HG03342 (cell line): ENCODE measurements around the gene SLC39A11.
A peak's percentile ranks its signal among the peaks of the same experiment; 100 is the strongest.
"Not testable (repeated sequence)": the region's sequence is repeated elsewhere in the genome, so short reads cannot be mapped to it uniquely, and the experiment has no call there.

Experiments
- ATAC-seq: cut with Tn5 transposase; IDR thresholded peaks from one replicate; pipeline ENCODE4 v1.9.1; 2021; ENCODE audit warnings: mild to moderate bottlenecking, moderate library complexity; ENCODE audit not compliant: unreplicated experiment

The SLC39A11 gene

DNA sequence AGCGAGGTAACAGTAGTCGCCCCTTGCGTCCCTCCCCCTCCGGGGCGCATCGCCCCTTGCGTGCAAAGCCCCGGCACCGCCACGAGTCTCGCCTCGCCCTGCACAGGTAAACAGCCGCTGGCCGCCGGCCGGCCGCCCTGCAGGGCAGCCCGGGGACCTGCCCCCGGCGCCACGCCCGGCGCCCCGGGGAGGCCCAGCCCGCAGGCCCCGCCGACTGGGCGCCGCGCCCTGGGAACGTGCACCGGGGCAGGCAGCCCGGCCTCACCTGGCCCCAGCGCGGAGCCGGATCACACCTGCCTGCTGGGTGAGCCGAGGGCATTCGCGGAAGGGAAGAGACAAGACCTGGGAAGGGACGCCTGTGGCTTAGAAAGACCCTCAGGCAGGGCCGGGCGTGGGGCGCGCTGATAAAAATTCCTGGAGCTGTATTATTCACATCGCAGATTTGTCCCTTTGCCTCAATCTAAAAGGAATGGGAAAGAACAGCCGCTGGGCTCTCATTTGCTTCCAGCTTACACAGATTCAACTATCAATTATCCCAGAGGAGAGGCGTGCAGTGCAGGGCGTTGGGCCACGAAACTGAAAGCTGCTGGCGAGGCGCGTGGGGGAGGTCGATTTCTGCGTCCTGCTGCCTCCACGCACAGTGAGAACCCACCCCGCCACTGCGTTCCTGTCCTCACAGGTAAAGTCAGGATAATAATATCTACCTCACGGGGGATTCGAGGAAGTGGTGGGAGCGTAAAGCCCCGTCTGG is 451.9 kb downstream of the SLC39A11 start:
- no peak for ATAC-seq

GRCh38 chr17:72639711-72640110 is 452.8 kb downstream of the SLC39A11 start:
- no peak for ATAC-seq

- not testable (repeated sequence) for ATAC-seq
Measured at GRCh38 chr17:72638932-72639331, 453.6 kb downstream of the SLC39A11 start.

DNA sequence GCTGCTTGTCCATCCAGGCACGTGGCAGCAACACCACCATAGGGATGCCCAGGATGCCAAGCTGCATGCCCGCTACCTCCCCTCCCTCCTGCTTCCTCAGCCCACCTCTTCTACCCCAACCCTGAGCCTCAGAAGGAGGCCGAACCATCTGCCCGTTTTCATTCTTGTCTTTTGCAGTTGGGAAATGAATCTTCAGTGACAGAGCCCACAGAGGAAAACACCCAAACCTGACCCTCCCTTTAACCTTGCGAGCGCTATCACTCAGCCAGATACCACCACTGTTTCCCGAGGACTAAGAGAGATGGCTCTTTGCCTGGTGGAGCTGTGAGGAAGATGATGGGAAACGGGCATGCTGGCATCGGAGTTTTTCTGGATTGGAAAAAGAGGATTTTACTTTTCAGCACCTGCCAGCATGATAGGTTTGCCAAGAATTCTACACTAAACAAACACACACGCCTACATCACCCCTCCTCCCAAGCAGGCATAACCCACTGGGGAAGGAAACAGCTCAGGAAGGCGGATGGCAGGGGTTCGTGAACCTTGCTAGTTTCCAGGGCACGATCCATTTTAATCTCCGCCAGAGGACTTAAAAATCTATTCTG is 457.4 kb downstream of the SLC39A11 start:
- ATAC-seq, result no peak

DNA sequence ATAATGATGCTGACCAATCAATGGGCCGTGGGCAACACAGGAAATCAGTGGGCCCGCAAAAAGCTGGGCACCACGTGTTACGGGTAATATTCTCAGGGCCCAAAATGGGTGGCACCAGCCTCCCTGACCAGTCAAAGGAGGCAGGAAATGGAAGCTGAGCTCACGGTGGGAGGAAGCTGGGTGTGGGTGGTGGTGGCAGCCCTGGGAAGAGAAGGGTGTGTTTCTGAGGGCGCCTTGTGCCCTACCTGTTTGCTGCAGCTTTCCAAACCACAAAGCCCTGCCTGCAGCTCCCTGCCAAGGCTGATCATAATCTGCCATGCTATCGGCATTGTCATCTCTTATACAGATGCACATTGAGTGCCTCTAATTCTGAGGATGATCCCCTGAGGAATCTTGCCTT is 457.9 kb downstream of the SLC39A11 start:
- ATAC-seq, result no peak

GRCh38 chr17:72631949-72632684 is 460.4 kb downstream of the SLC39A11 start:
- ATAC-seq, result no peak

DNA sequence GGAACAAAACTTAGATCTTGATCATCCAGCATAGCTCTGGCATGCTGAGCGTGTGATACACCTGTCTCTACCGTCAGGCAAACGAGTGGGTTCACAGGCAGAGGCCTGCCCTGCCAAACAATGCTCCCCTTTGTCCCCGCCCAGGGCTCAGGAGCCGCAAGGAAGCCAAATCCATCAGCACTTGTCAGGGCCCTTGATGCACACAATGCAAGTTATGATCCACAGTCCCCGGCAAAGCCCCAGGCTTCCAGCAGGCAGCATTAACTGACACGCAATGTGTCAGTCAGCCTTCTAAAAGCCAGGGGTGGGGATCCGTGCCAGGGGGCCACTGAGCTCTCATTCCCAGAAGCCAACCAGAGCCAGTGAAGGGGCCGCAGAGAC is 460.9 kb downstream of the SLC39A11 start:
- no peak for ATAC-seq

DNA sequence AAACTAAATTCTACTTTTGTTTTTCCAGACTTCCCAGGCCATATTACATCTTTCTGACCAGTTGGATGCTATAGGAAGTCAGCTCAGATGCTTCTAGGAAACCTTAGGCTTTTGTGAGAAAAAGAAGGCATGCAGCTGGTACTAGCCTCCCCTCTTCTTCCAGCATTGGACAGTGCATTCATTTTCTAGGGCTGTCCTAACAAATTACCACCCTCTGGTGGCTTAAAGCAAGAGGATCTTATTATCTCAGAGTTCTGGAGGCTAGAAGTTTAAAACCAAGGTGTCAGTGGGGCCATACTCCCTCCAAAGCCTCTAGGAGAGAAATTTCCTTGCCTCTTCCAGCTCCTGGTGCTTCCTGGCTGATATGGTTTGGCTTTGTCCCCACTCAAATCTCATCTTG is 467.8 kb downstream of the SLC39A11 start:
- no peak for ATAC-seq

DNA sequence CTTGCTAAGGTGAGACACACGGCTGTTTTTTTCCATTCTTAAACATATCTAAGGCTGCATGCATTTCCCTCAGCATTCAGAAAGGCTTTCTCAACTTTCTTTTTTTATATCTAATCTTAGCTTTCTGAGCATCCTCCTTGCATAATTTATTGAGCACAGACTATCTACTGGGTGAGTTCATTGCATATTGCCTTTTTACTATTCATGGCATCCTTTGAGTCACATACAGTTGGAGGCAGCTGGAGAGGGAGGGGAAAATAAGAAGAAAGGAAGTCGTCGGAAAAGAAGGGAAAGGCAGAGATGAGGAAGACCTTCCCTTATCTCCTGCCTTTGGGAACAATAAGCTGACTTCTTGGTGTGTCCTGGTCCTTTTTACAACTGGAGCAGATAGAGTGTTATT is 468.3 kb downstream of the SLC39A11 start:
- ATAC-seq, result no peak

DNA sequence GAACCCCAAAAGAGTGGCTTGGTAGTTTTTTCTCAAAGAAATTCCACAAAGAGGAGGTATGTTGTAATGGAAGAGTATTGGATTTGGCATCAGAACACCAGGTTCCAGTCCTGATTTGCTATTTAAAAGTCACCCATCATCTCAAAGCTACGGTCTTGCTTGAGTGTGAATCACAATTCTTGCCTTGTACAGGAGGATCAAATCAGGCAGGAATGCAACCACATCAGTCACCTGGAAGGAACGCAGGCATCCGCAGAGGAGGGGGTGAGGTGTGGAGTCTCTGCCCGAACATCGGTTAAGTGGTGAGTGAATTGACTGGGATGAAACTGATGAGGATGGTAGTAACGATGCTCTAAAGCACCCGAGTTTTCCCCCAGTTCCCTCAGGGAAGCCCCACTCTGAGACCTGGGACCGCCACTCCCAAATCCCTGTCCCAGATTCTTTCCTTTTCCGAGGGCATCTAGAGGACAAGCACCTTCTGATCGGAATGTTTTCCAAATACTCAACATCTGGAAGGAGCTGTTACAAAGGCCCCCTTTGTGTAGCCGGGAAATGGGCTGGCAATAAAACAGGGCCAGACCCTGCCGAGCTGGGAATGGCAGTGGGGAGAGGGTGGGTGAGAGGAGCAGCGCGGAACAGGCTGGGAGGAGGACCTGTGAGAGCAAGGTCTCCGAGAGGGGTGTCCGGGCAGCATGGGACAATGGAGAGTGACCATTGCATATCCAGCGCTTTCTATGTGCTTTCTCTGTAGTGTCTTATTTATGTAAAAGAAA is 469.6 kb downstream of the SLC39A11 start:
- no peak for ATAC-seq

DNA sequence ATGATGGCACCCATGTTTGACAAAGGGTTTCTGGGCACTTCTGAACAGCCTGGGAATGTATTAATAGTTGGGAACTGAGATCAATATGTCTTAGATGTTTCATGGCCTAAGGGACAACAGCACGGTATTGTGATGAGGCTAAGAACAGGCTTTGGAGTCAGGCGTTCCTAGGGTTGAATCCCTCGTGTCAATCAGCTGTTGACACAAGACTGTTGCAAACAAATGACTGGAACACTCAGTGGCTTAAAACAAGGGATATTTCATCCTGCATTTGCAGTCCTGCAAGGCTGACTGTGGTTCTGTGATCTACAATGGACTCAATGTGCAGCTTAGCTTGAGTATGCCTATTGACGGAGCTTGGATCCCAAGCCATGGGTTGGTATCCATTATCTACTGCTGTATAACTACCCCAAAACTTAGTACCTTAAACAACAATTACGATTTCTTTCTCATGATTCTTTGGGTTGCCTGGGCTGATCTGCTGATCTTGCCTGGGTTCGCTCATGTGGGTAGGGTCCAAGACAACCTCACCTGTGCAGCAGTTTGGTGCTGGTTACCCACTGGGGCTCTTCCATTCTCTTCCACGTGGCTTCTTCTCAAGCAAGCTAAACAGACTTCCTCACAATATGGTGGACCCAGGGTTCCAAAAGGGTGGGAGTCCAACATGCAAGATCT is 472.4 kb downstream of the SLC39A11 start:
- no peak for ATAC-seq

- peak; percentile 76 for ATAC-seq
Measured at GRCh38 chr17:72618001-72618509, 474.4 kb downstream of the SLC39A11 start.

- no peak for ATAC-seq
Measured at GRCh38 chr17:72617557-72617956, 474.9 kb downstream of the SLC39A11 start.

DNA sequence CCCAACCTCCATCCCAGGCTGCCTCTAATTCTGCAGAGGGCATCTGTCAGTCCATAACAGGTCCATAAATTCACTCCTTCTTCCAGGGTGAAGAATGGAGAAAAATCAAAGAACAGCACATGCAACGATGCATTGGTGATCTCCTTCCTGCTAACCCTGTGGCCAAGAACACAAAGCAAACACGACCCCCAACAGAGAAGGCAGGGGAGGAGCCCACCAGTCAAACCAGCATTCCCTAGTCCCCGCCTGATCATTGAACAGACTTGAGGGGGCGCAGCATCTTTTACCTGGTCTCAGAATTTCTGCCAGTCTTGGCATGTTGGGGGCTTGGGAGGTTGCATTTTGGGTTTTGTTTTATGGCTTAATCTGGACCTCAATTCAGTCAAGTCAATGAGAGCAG is 476.0 kb downstream of the SLC39A11 start:
- ATAC-seq, result no peak

DNA sequence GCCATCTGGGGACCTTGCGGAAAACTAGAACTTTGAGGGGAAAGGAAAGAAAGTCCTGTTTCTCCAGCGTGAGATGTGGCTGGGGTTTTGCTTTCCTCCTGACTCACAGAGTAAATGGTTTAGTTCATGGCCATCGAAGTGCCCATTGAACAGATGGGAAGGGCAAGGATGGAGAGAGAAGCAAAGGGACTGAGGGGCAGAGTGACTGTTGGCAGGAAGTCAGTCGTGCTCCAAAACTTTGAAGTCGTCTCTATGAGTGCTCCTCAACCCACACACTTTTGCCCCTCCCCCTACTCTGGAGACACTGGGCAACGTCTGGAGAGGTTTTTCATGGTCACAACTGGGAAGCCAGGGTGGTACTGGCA is 476.9 kb downstream of the SLC39A11 start:
- no peak for ATAC-seq

DNA sequence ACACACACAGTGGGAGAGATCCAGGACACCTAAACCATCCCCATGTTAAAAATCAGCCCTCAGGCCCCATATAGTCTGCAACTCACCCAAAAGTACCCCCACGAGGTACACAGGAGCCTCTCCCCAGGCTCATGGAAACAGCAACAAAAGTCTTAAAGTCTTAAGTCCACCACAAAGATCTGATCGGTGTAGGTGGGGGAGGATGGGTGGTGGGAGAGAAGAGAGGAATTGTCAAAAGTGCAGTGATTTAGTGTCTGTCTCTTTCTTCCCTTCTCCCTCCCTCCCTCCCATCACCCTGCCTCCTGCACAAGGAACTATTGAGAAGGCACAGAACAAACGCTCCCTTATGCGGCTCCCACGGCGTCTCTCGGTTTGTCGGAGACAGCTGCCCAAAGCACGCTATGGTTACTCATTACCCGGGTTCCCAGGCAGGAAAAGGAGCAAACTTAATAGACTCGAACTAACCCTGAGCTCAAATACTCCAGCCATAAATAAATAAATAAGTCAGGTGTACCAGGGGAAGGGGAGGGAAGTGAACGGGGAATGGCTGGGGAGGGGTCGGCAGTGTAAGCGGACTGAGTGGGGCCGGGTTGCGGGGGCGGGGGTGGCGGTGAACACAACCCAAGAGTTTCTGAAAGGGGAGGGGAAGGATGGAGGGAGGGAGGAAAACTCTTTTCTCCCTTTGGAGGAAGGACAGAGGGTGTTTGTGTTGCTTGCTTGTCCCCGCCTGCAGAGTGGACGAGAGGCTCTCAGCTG is 477.4 kb downstream of the SLC39A11 start:
- ATAC-seq, result peak; percentile 36

DNA sequence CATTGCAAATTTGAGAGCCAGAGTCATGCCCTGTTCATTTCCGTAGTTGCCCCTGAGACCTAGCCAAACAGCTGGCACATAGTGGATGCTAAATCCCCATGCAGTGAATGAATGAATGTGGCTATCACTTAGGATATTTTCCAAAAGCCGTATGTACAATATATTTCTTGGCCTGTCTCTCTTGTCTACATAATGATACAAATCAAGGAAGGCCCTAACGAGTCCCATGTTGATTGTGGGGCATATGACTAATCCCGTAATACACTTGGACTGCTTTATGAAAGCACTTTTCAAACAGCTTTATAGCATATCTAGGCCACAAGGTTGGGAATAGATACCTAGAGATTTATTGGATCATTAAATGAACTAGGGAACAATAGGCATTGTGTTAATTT is 478.0 kb downstream of the SLC39A11 start:
- no peak for ATAC-seq

DNA sequence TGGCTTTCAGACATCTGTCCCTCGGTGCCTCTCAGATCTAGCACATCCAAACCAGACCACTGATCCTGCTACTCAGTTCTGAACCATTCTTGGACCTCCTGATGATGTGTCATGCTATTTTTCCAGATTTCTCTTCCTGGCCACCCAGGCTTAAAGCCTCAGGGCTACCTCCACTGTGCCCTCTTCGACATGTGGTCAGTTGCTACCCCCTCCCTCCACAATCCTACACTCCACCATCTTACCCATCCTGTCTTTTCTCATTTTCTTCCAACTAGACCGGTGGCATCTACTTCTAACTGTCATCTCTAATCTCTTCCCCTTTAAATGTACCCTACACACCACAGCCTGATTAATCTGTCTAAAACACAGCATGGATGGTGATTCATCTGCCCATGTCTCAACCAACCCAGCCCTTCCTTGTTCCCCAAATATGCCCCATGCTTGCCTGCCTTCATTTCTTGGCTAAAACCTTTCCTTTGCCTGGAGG is 478.6 kb downstream of the SLC39A11 start:
- no peak for ATAC-seq

DNA sequence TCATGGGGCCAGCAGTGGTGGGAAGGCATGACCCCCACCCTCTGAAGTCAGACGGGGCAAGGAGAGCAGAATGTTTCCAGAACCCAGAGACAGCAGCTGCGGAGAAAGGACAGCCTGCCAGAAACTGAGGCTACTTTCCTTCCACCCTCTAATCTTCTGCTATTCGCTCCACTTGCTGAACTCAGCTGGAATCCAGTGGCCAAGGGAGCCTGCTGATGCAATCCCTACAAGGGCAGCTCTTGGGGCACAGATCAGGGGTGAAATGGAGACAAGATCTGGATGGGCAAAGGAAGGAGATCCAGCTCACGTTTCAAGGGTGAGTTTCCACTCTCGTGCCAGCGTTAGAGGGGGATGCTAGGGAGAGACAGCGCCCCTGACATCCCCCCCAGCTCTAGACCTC is 479.1 kb downstream of the SLC39A11 start:
- no peak for ATAC-seq

- no peak for ATAC-seq
Measured at GRCh38 chr17:72611172-72611571, 481.3 kb downstream of the SLC39A11 start.
